Calu3 (cell line): ENCODE measurements around the gene MOB3B. TPM values are rescaled to one million over a fixed set of nuclear protein-coding genes. Genes with fewer than 3 reads are reported as not detected.

Source experiments
- BruUV-seq: library from RNA; stranded (reverse); fragments of 400-500 nt; replicated peaks from 2 replicates; lab custom pipeline; 2021; lab: Mats Ljungman, UMichigan
- CTCF ChIA-PET: fragments of 300-600 bp; sonication (Branson Sonifier 250); formaldehyde crosslinking; loops from one replicate; lab custom pipeline; 2022; ENCODE audit warnings: antibody characterized with exemption; lab: Charles Lee
- DNase-seq: peaks from one replicate; pipeline ENCODE4 v3.0.0; 2022
- H3K27ac Mint-ChIP-seq: one replicate; pipeline ENCODE4 v1.8.0; 2022; ENCODE audit warnings: mixed read lengths; ENCODE audit not compliant: unreplicated experiment
- H3K27me3 Mint-ChIP-seq: one replicate; pipeline ENCODE4 v1.8.0; 2022; ENCODE audit warnings: mixed read lengths; ENCODE audit not compliant: unreplicated experiment
- H3K36me3 Mint-ChIP-seq: one replicate; pipeline ENCODE4 v1.8.0; 2022; ENCODE audit warnings: mild to moderate bottlenecking, moderate library complexity, mixed read lengths; ENCODE audit not compliant: insufficient read depth, unreplicated experiment
- H3K4me1 Mint-ChIP-seq: one replicate; pipeline ENCODE4 v1.8.0; 2022; ENCODE audit warnings: mild to moderate bottlenecking, low read depth, mixed read lengths; ENCODE audit not compliant: unreplicated experiment
- H3K4me3 Mint-ChIP-seq: one replicate; pipeline ENCODE4 v1.8.0; 2022; ENCODE audit warnings: mild to moderate bottlenecking, low read depth, moderate library complexity, mixed read lengths; ENCODE audit not compliant: unreplicated experiment
- H3K9me3 Mint-ChIP-seq: one replicate; pipeline ENCODE4 v1.8.0; 2022; ENCODE audit warnings: low read depth, mixed read lengths; ENCODE audit not compliant: unreplicated experiment
- CTCF ChIP-seq: fragments of 200-600 bp; IDR thresholded peaks from one replicate; pipeline ENCODE4 v1.8.0; 2022; ENCODE audit warnings: antibody characterized with exemption; ENCODE audit not compliant: unreplicated experiment
- intact Hi-C: fragments of 100-400 bp; cut with micrococcal nuclease; formaldehyde crosslinking; loops from one replicate; pipeline ENCODE4 v1.10.0; 2022; ENCODE audit not compliant: unreplicated experiment
- total RNA-seq: library from RNA; stranded (reverse); gene quantifications from 2 replicates; pipeline ENCODE4 v1.2.3, GENCODE V29; 2022

The MOB3B gene
- total RNA-seq, 1 experiment from 2014 or later = 7.6 TPM

GRCh38 chr9:27414220-27414761 is 115.3 kb downstream of the MOB3B start:
- BruUV-seq = no TSS peak
- Mint-ChIP-seq H3K4me1 (peaks cover 10% of the 10 kb centered on the region), H3K36me3 (no peaks in the 10 kb centered on the region), H3K27me3 (no peaks in the 10 kb centered on the region), H3K27ac (no peak overlapping the region), H3K4me3 (no peak overlapping the region), H3K9me3 (no peaks in the 10 kb centered on the region)
- TF ChIP-seq CTCF = no peak
- CTCF ChIA-PET = no interaction called here
- DNase-seq = no peak
- intact Hi-C loops = no loop called here

DNA sequence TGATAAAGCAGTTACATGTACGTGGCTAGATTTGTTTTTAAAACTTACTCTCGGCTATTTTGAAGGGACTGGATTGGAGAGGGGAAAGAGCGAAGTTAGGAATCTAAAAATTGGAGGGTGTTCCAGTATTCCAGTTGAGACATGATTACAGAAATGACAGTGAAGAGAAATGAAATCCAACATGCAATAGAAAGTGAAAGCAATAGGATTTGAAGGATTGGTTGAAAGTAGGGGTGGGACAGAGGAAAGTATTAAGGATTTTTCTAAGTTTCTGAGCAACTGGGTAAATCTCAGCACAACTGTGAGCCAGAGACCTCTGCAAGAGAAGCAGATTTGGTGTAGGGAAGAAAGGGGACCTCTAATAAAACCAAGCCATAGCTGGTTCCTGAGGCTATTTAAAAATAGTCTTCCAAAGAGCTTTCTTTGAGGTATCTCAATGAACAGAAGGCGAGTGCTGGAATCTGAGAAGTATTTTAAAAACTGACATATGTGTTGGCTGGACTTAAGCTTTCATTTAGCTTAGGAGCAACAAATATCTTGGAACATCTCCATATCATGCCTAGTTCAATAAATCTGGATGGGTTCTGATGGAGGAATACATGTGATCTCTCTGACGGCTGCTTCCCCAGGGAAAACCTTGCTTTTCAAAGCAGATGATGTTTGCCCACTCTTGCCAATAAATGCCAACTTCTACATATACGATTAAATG is 115.9 kb downstream of the MOB3B start:
- Mint-ChIP-seq H3K36me3 (no peaks in the 10 kb centered on the region), H3K4me3 (no peak overlapping the region), H3K27ac (no peak overlapping the region), H3K4me1 (peaks cover 14% of the 10 kb centered on the region), H3K27me3 (no peaks in the 10 kb centered on the region), H3K9me3 (no peaks in the 10 kb centered on the region)
- DNase-seq = no peak
- CTCF ChIA-PET = no interaction called here
- no TSS peak for BruUV-seq
- intact Hi-C loops = no loop called here
- no peak for TF ChIP-seq CTCF

- BruUV-seq = no TSS peak
- Mint-ChIP-seq H3K4me3 (no peak overlapping the region), H3K36me3 (no peaks in the 10 kb centered on the region), H3K27ac (no peak overlapping the region), H3K9me3 (no peaks in the 10 kb centered on the region), H3K27me3 (no peaks in the 10 kb centered on the region), H3K4me1 (peaks cover 21% of the 10 kb centered on the region)
- intact Hi-C loops = no loop called here
- TF ChIP-seq CTCF = no peak
- CTCF ChIA-PET = no interaction called here
- no peak for DNase-seq
Observed at GRCh38 chr9:27412963-27413362, 116.7 kb downstream of the MOB3B start.

- no TSS peak for BruUV-seq
- no peak for TF ChIP-seq CTCF
- Mint-ChIP-seq H3K27ac (no peak overlapping the region), H3K36me3 (no peaks in the 10 kb centered on the region), H3K27me3 (no peaks in the 10 kb centered on the region), H3K9me3 (no peaks in the 10 kb centered on the region), H3K4me3 (no peak overlapping the region), H3K4me1 (peaks cover 28% of the 10 kb centered on the region)
- intact Hi-C loops = no loop called here
- CTCF ChIA-PET = no interaction called here
- DNase-seq = no peak
Observed at GRCh38 chr9:27412081-27412480, 117.5 kb downstream of the MOB3B start.
